ENCODE data around the gene CSE1L.

DNA sequence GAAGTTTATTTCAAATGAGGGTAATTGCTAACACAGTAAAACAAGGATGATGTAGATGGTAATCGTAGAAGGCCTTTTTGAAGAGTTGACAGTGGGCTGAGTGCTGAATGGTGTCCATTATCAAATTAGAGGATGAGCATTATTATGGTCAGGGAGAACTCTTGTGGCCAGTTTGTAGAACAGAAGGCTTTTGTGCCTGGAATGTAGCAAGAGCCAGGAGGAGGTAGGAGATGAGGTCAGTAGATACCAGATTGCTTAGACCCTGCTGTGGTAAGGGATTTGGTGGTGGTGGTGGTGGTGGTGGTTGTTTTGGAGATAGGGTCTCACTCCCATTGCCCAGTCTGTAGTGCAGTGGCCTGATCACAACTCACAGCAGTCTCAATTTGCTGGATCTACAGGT is 6.2 kb downstream of the CSE1L start:
- TF ChIP-seq, protein P1, sequence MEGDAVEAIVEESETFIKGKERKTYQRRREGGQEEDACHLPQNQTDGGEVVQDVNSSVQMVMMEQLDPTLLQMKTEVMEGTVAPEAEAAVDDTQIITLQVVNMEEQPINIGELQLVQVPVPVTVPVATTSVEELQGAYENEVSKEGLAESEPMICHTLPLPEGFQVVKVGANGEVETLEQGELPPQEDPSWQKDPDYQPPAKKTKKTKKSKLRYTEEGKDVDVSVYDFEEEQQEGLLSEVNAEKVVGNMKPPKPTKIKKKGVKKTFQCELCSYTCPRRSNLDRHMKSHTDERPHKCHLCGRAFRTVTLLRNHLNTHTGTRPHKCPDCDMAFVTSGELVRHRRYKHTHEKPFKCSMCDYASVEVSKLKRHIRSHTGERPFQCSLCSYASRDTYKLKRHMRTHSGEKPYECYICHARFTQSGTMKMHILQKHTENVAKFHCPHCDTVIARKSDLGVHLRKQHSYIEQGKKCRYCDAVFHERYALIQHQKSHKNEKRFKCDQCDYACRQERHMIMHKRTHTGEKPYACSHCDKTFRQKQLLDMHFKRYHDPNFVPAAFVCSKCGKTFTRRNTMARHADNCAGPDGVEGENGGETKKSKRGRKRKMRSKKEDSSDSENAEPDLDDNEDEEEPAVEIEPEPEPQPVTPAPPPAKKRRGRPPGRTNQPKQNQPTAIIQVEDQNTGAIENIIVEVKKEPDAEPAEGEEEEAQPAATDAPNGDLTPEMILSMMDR (IDR thresholded peaks at IDR 0.05): no peak
- no peak for TF ChIP-seq POLR2A (IDR thresholded peaks at IDR 0.05)
